ENCODE measurements around the gene MMP11.

DNA sequence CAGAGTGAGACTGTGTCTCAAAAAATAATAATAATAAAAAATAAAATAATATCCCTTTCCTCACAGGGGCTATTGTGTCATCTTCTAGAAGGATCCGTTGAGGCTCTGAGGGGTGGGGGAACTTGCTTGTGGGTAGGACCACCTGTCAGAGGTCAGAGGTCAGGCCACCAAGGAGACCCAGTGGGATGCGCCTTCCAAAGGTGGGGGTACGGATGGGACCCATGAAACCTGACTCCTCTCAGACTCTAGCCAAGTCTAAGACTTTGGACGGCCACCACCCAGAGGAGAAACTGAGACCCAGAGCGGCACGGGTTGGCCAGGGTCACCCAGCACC is 367 bp upstream of the MMP11 start:
- no peak for TF ChIP-seq POLR2A (IDR thresholded peaks at IDR 0.05; ENCODE audit: extremely low read depth, insufficient read length)
- no peak for TF ChIP-seq CTCF (IDR thresholded peaks at IDR 0.05; ENCODE audit: low read depth, low read length)
- TF ChIP-seq MYC (IDR thresholded peaks at IDR 0.05; ENCODE audit: low read depth, low read length): no peak
